ENCODE data around the gene AMPD2.
A peak's percentile ranks its signal among the peaks of the same experiment; 100 is the strongest.

The AMPD2 gene
- 35.5 to 138 (median 70.8) reads per million in 18 experiments for total RNA-seq

- DNase-seq = peak; percentile 88 to 94
These were observed at the start of gene AMPD2, which contains the start of gene GNAT2 for GRCh38 chr1:109619576-109620400. AMPD2 (plus strand) TSS chr1:109619837; CDS start chr1:109621176, 1,339 bp downstream. GNAT2 (minus strand) TSS chr1:109619616; CDS start chr1:109612870, 6,746 bp downstream.

- DNase-seq = no peak
These were observed 49.2 kb upstream of the AMPD2 start for GRCh38 chr1:109570414-109570813.

GRCh38 chr1:109573785-109574184 is 45.9 kb upstream of the AMPD2 start:
- DNase-seq = peak; percentile 78 to 88

GRCh38 chr1:109578947-109579443 is 40.6 kb upstream of the AMPD2 start:
- no peak for DNase-seq

DNA sequence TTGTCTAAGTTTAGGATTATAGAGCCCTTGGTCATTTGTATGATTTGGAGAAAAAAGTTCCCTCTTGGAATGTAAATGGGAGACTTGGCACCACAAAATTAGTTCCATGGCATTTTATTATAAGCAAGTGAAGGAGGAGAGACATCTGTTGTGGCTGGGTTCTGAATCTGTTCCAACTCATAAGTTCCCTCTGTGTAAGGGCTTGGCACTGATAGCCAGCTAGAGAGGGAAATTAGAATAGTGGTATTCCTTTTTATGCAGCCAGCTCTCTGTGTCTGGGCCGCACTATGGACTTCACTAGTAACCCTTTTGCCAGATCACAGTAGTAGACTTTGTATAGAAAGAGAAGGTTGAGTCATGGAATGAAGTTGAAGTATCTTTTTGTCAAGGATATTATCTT is 40.1 kb upstream of the AMPD2 start:
- DNase-seq = no peak

- DNase-seq = no peak
These were observed 37.6 kb upstream of the AMPD2 start for GRCh38 chr1:109582021-109582420.

GRCh38 chr1:109584766-109585165 is 34.9 kb upstream of the AMPD2 start:
- no peak for DNase-seq

DNA sequence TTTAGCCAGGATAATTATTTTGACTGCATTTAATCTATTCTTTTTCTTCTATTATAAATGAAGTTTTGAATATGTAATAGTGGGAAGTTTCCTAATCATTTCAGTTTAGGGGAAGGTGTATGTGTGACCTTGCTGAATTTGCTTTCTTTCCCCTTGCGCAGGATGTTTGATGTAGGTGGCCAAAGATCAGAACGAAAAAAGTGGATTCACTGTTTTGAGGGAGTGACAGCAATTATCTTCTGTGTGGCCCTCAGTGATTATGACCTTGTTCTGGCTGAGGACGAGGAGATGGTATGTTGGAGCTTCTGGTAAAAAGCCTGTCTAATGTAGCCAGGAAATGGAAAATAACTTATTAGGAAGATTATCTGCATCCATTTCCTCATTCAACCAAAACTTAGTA is 33.6 kb upstream of the AMPD2 start:
- DNase-seq = no peak

DNA sequence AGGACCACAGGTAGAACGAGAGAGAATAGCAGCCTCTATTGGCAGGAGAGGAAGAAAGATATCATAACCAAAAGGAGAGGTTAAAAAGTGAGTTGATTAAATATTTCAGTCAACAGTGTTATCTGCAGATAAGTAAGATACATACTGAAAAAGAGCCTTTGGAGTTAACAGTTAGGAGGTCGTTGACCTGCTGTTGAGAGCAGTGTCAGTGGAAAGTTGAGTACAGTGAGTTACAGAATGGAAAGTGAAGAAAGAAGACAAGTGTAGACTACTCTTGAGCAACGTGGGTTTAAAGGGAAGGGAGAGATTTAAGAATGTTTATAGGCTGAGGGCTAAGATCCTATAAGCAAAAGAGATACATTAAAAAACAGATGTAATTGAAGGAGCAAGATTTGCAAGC is 30.5 kb upstream of the AMPD2 start:
- no peak for DNase-seq

DNA sequence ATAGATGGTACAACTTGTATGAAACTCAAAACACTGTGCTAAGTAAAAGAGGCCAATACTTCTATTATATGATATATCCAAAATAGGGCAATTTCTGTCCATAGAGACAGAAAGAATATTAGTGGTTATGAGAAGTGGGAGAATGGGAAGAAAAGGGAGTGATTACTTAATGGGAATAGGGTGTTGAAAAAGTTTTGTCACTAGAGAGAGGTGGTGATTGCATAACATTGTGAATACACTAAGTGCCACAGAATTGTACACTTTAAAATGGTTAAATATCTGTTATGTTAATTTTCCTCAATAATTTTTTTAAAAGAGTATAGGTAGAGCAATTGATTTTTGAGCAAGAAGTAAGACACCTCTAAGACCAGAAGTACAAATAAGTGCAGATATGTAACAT is 30.0 kb upstream of the AMPD2 start:
- DNase-seq = no peak

DNA sequence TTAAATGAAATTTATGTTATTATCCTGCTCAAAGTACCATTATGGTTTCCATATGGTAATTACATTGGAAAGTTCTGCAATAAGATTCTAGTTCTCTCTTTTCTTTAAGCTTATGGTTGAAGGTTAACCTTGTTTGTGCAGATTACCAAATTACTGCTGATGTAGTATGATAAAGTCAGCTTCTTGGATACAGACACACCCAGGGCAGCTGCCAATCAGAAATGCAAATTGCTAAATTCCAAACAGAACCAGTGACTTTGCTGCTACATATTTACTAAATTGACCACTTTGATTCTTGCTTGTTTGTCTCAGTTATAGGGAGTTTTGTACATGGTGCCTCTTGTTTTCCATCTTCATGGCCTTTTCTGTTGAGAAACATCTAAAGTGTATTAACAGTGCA is 26.7 kb upstream of the AMPD2 start:
- DNase-seq = no peak

DNA sequence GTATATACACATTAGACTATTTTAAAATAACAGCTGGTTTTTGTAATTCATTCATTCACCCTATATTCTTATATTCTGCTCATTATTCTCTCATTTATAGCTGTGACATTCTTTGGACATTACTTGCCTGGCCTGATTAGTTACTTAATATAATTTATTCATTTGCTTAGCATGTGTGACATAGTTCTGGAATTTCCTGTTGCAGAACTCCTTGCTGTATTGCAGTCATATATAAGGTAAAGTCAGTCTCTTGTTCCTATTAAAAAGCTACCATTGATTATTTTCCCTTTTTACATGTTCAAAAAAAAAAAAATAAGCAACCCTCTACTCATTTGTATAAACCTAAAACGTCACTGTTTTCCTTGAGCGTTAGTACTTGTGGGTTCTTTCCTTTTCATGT is 24.1 kb upstream of the AMPD2 start:
- no peak for DNase-seq

DNA sequence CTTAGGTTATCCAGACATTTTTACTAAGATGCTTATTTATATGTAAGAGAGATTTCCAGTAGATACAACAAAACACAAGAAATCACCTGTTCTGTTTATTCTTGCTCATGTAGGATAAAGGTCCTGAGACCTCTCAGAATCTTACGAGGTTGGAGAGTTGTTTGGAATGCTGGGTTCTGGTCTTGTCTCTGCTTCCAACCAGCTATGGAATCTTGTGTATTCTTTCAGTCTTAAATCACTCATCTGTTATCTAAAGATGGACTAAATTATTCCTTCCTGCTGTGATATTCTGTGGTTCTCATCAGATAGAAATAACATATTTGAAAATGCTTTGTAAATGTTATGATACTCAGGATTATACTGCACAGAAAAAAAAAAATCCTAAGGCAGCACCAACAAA is 21.5 kb upstream of the AMPD2 start:
- no peak for DNase-seq

- DNase-seq = no peak
These were observed 21.0 kb upstream of the AMPD2 start for GRCh38 chr1:109598655-109599054.

DNA sequence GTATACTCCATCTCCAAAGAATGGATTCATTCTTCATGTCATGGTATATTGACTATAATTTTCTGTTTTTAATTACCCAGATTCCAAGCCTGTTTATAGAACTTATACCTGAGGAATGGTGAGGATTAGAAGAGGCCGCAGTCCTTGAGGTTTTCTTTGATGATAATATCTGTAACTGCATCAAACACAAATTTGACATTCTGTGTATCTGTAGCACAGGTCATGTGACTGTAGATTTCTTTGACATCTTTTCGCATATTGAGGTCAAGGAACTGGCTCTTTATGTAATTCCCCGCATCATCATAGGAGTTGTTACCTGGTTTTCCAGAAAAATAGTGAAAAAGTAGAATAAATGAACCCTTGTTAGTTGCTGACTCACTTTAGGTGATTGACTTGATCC is 16.4 kb upstream of the AMPD2 start:
- DNase-seq = no peak

GRCh38 chr1:109605381-109605780 is 14.3 kb upstream of the AMPD2 start:
- DNase-seq = no peak

- DNase-seq = no peak
These were observed 9.8 kb upstream of the AMPD2 start for GRCh38 chr1:109609881-109610280.

DNA sequence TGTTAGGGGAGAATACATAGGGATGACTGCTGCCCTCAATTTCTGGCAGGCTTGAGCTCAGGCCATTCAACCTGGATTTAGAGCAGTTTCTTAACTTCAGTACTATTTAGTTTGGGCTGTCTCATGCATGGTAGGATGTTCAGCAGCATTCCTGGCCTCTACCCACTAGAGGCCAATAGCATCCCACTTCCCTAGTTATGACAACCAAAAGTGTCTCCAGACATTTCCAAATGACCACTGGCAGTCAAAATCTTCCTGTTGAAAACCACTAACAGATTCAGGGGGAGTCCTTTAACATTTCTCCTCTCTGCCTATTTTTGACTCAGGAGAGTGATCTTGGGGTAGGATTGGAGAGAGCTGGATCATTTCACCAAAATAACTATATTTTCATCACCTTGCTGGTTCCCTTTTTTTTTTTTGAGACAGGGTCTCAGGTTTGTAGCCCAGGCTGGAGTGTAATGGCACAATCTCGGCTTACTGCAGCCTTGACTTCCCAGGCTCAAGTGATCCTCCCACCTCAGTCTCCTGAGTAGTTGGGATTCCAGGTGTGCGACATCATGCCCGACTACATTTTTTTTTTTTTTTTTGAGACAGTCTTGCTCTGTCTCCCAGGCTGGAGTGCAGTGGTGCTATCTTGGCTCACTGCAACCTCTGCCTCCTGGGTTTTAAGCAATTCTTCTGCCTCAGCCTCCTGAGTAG is 8.9 kb upstream of the AMPD2 start:
- DNase-seq = no peak

GRCh38 chr1:109611308-109611990 is 8.2 kb upstream of the AMPD2 start:
- DNase-seq = no peak

DNA sequence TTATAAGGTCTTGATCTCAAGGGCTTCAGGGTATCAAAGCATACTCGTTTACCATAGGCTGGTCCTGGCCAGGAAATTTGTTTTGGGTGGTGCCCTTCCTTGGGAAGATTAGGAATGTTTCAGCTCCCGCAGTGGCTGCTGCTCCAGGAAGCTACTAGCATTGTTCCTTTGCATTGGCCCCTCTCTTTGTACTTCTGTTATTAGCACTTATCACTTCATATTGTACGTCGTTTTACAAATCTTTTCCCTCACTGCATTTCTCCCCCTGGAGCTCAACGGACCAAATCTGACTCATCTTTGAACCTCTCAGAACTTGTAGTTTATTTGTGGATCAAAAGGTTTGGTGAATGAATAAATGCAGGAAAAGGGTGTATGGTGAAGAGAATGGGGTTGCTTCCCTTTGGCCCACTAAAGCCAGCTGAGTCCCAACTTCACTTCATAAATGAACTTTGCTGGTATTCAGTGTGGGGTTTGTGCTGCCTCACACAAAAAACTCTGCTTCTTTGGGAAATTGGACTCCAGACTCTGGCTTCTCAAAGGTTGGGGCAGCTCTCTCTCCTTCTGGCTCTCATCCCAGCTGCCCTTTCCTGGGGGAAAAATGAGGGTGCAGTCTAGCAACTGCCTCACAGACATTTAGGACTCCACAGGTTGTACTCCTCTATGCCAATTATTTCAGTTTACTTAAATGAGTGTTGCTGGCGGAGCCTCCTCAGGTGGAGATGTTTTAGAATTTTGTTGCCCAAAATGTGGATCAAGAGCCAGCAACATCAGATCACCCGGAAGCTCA is 6.1 kb upstream of the AMPD2 start:
- DNase-seq = no peak

GRCh38 chr1:109615879-109616278 is 3.8 kb upstream of the AMPD2 start:
- DNase-seq = peak; percentile 94 to 97

DNA sequence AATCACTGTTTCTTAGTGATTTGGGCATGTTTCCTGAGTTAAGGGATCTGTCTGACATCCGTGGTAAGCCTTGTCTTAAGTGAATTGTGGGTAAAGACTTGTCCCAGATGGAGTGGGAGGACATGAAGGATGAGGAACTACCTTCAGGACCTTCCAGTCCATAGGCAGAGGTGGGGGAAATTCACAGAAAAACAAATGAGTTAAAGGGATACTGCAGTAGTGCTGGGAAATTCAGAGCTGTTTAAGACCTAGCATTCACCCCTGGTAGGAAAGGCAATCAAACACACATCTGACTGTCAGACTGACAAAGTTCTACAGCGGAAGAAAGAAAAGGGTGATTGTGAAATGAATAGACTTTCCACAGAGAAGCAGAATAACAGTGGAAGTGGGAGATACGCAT is 3.2 kb upstream of the AMPD2 start:
- peak; percentile 35 to 72 for DNase-seq
